Peyer's patch (tissue), 4 donors: ENCODE data around the gene TRMT112. TPM values are rescaled to one million over a fixed set of nuclear protein-coding genes. Genes with fewer than 3 reads are reported as not detected.
A peak's percentile ranks its signal among the peaks of the same experiment; 100 is the strongest.

Experiments used
- DNase-seq, 3 donors: peaks; one replicate each; pipeline ENCODE4 v3.0.0-alpha.2; 2017 to 2019
- H3K27ac ChIP-seq, 4 donors: fragments of 200-600 bp; sonication (generic); one replicate each; pipeline ENCODE4 v1.5.1; 2016 to 2019
- H3K27me3 ChIP-seq, 2 donors: fragments of 200-600 bp; sonication (generic); one replicate each; pipeline ENCODE4 v1.5.1; 2019
- H3K36me3 ChIP-seq, 3 donors: fragments of 200-600 bp; sonication (generic); one replicate each; pipeline ENCODE4 v1.5.1; 2016 to 2019
- H3K4me1 ChIP-seq, 4 donors: fragments of 200-600 bp; sonication (generic); one replicate each; pipeline ENCODE4 v1.5.1; 2016 to 2019
- H3K4me3 ChIP-seq, 4 donors: fragments of 200-600 bp; sonication (generic); 1 replicate in 3 of 4; 2 replicates in 1 of 4; pipeline ENCODE4 v1.5.1; 2016 to 2019; ENCODE audit warnings: mild to moderate bottlenecking in 1 of 4
- H3K9me3 ChIP-seq, 4 donors: fragments of 200-600 bp; sonication (generic); one replicate each; pipeline ENCODE4 v1.5.1; 2016 to 2019; ENCODE audit warnings: mild to moderate bottlenecking in 1 of 4
- CTCF ChIP-seq, 6 experiments: fragments of 450-650 bp in 4 of 6; fragments of 200-600 bp in 2 of 6; sonication (generic) in 1 of 6; IDR thresholded peaks; one replicate each; pipeline ENCODE4 v1.5.1; 2017 to 2019; ENCODE audit warnings: antibody characterized with exemption in 6 of 6, mild to moderate bottlenecking in 3 of 6, moderate library complexity in 1 of 6
- POLR2A ChIP-seq, 2 donors: fragments of 450-650 bp; IDR thresholded peaks; one replicate each; pipeline ENCODE4 v1.5.1; 2017; ENCODE audit warnings: antibody characterized with exemption in 2 of 2, mild to moderate bottlenecking in 2 of 2, moderate library complexity in 2 of 2
- total RNA-seq, 4 donors: library from RNA; depleted of rRNA; stranded (reverse); fragments of >200 nt; gene quantifications; one replicate each; pipeline ENCODE4 v1.1.0, GENCODE V29; 2016

Gene TRMT112
- total RNA-seq, 4 donors from 2014 or later = 55.3 to 163 (median 63.1) TPM

GRCh38 chr11:64278576-64279190 lies 38.7 kb downstream of the TRMT112 start:
- no peak for TF ChIP-seq CTCF (IDR thresholded peaks at IDR 0.05)
- no peak for TF ChIP-seq POLR2A (IDR thresholded peaks at IDR 0.05)
- peaks cover 0 to 9% (median 3%) of the 10 kb centered on the region in 4 donors for H3K4me1 ChIP-seq
- no peak for DNase-seq
- H3K27me3 ChIP-seq = no peaks in the 10 kb centered on the region
- no peaks in the 10 kb centered on the region for H3K9me3 ChIP-seq
- H3K36me3 ChIP-seq = peaks cover 0 to 13% (median 0%) of the 10 kb centered on the region in 3 donors
- H3K4me3 ChIP-seq = no peak overlapping the region
- no peak overlapping the region for H3K27ac ChIP-seq

- H3K36me3 ChIP-seq = peaks cover 0 to 10% (median 0%) of the 10 kb centered on the region in 3 donors
- no peak for DNase-seq
Measured at GRCh38 chr11:64276653-64277431, 40.5 kb downstream of the TRMT112 start.

GRCh38 chr11:64275841-64276240 lies 41.5 kb downstream of the TRMT112 start:
- H3K4me3 ChIP-seq = no peak overlapping the region
- no peaks in the 10 kb centered on the region for H3K27me3 ChIP-seq
- peaks cover 0 to 5% (median 0%) of the 10 kb centered on the region in 3 donors for H3K36me3 ChIP-seq
- H3K27ac ChIP-seq = no peak overlapping the region
- DNase-seq = no peak
- peaks cover 0 to 15% (median 0%) of the 10 kb centered on the region in 4 donors for H3K4me1 ChIP-seq
- no peaks in the 10 kb centered on the region for H3K9me3 ChIP-seq
- no peak for TF ChIP-seq POLR2A (IDR thresholded peaks at IDR 0.05)
- no peak for TF ChIP-seq CTCF (IDR thresholded peaks at IDR 0.05)

More at GRCh38 chr11:64276653-64277431, 40.5 kb downstream of the TRMT112 start:
- no peaks in the 10 kb centered on the region for H3K9me3 ChIP-seq
- H3K27me3 ChIP-seq = no peaks in the 10 kb centered on the region
- H3K27ac ChIP-seq = no peak overlapping the region
- peaks cover 0 to 12% (median 0%) of the 10 kb centered on the region in 4 donors for H3K4me1 ChIP-seq
- H3K4me3 ChIP-seq = no peak overlapping the region
- TF ChIP-seq CTCF (IDR thresholded peaks at IDR 0.05) = no peak
- TF ChIP-seq POLR2A (IDR thresholded peaks at IDR 0.05) = no peak

GRCh38 chr11:64275031-64275800 lies 42.1 kb downstream of the TRMT112 start:
- Histone ChIP-seq H3K36me3 (peaks cover 0 to 5% (median 0%) of the 10 kb centered on the region in 3 donors), H3K27me3 (no peaks in the 10 kb centered on the region), H3K9me3 (no peaks in the 10 kb centered on the region), H3K4me1 (peaks cover 0 to 15% (median 0%) of the 10 kb centered on the region in 4 donors), H3K4me3 (no peak overlapping the region), H3K27ac (no peak overlapping the region)
- no peak for DNase-seq
- no peak for TF ChIP-seq CTCF (IDR thresholded peaks at IDR 0.05)
- TF ChIP-seq POLR2A (IDR thresholded peaks at IDR 0.05) = no peak

GRCh38 chr11:64269540-64270220 lies 47.7 kb downstream of the TRMT112 start:
- TF ChIP-seq CTCF (IDR thresholded peaks at IDR 0.05) (peak in 3 of 6 experiments; percentile 25 to 26 (median 25)), POLR2A (IDR thresholded peaks at IDR 0.05) (no peak)
- Histone ChIP-seq H3K4me1 (peaks cover 7 to 58% (median 12%) of the 10 kb centered on the region in 4 donors), H3K4me3 (peak overlapping the region; percentile 62 to 87 (median 78)), H3K36me3 (peaks cover 0 to 26% (median 0%) of the 10 kb centered on the region in 3 donors), H3K27me3 (no peaks in the 10 kb centered on the region), H3K27ac (peak overlapping the region; percentile 90 to 98 (median 94)), H3K9me3 (no peaks in the 10 kb centered on the region)
- DNase-seq = peak; percentile 94 to 98 (median 98)
